Dendritic cell treated with granulocyte-macrophage colony-stimulating factor and Interleukin-4, amounts not matched to agents 40 ng/mL and 50 ng/mL, for 4 days (primary cell): Measurements from ENCODE around the gene SLC37A1.

ENCODE experiments used
- H3K27ac Mint-ChIP-seq: one replicate; pipeline ENCODE4 v1.8.0; 2022; ENCODE audit warnings: mild to moderate bottlenecking, mixed read lengths
- H3K27me3 Mint-ChIP-seq: one replicate; pipeline ENCODE4 v1.8.0; 2022; ENCODE audit warnings: mild to moderate bottlenecking, mixed read lengths
- H3K36me3 Mint-ChIP-seq: one replicate; pipeline ENCODE4 v1.8.0; 2022; ENCODE audit warnings: low read depth, mixed read lengths
- H3K4me1 Mint-ChIP-seq: one replicate; pipeline ENCODE4 v1.8.0; 2022; ENCODE audit warnings: low read depth, mixed read lengths
- H3K4me3 Mint-ChIP-seq: one replicate; pipeline ENCODE4 v1.8.0; 2022; ENCODE audit warnings: mild to moderate bottlenecking, moderate library complexity, mixed read lengths
- H3K9me3 Mint-ChIP-seq: one replicate; pipeline ENCODE4 v1.8.0; 2022; ENCODE audit warnings: mixed read lengths
- intact Hi-C: fragments of 100-400 bp; cut with micrococcal nuclease; formaldehyde crosslinking; loops from one replicate; pipeline ENCODE4 v1.15.0; 2022

The SLC37A1 gene

GRCh38 chr21:42533306-42533962 is 19.8 kb downstream of the SLC37A1 start:
- Mint-ChIP-seq H3K36me3 (peaks cover 55% of the 10 kb centered on the region), H3K4me3 (peak overlapping the region; percentile 25), H3K27me3 (no peaks in the 10 kb centered on the region), H3K9me3 (no peaks in the 10 kb centered on the region), H3K4me1 (peaks cover 29% of the 10 kb centered on the region), H3K27ac (peak overlapping the region; percentile 47)
- intact Hi-C loops, result no loop called here

- H3K36me3 Mint-ChIP-seq, result peaks cover 56% of the 10 kb centered on the region
- H3K4me1 Mint-ChIP-seq, result peaks cover 29% of the 10 kb centered on the region
- peak overlapping the region; percentile 77 for H3K27ac Mint-ChIP-seq
- H3K9me3 Mint-ChIP-seq, result no peaks in the 10 kb centered on the region
- H3K4me3 Mint-ChIP-seq, result peak overlapping the region; percentile 63
- intact Hi-C loops, result no loop called here
- H3K27me3 Mint-ChIP-seq, result no peaks in the 10 kb centered on the region
Observed at GRCh38 chr21:42533963-42534355, 20.3 kb downstream of the SLC37A1 start.

GRCh38 chr21:42534421-42535378 is 21.0 kb downstream of the SLC37A1 start:
- intact Hi-C loops, result no loop called here
- peak overlapping the region; percentile 63 for H3K4me3 Mint-ChIP-seq
- H3K36me3 Mint-ChIP-seq, result peaks cover 57% of the 10 kb centered on the region
- no peaks in the 10 kb centered on the region for H3K27me3 Mint-ChIP-seq
- H3K9me3 Mint-ChIP-seq, result no peaks in the 10 kb centered on the region
- peaks cover 29% of the 10 kb centered on the region for H3K4me1 Mint-ChIP-seq
- H3K27ac Mint-ChIP-seq, result peak overlapping the region; percentile 77

GRCh38 chr21:42535602-42536171 is 22.0 kb downstream of the SLC37A1 start:
- H3K27ac Mint-ChIP-seq, result no peak overlapping the region
- H3K4me3 Mint-ChIP-seq, result no peak overlapping the region
- H3K4me1 Mint-ChIP-seq, result peaks cover 29% of the 10 kb centered on the region
- H3K9me3 Mint-ChIP-seq, result no peaks in the 10 kb centered on the region
- peaks cover 57% of the 10 kb centered on the region for H3K36me3 Mint-ChIP-seq
- intact Hi-C loops, result no loop called here
- H3K27me3 Mint-ChIP-seq, result no peaks in the 10 kb centered on the region

GRCh38 chr21:42536601-42537000 is 22.9 kb downstream of the SLC37A1 start:
- H3K9me3 Mint-ChIP-seq, result no peaks in the 10 kb centered on the region
- H3K27me3 Mint-ChIP-seq, result no peaks in the 10 kb centered on the region
- peaks cover 56% of the 10 kb centered on the region for H3K36me3 Mint-ChIP-seq
- intact Hi-C loops, result no loop called here
- no peak overlapping the region for H3K4me3 Mint-ChIP-seq
- H3K4me1 Mint-ChIP-seq, result peaks cover 29% of the 10 kb centered on the region
- H3K27ac Mint-ChIP-seq, result no peak overlapping the region

- Mint-ChIP-seq H3K27me3 (no peaks in the 10 kb centered on the region), H3K4me1 (peaks cover 28% of the 10 kb centered on the region), H3K9me3 (no peaks in the 10 kb centered on the region), H3K4me3 (no peak overlapping the region), H3K36me3 (peaks cover 58% of the 10 kb centered on the region), H3K27ac (no peak overlapping the region)
- intact Hi-C loops, result no loop called here
Observed at GRCh38 chr21:42537106-42537742, 23.6 kb downstream of the SLC37A1 start.

GRCh38 chr21:42538479-42539275 is 25.0 kb downstream of the SLC37A1 start:
- intact Hi-C loops, result no loop called here
- Mint-ChIP-seq H3K9me3 (no peaks in the 10 kb centered on the region), H3K4me3 (no peak overlapping the region), H3K36me3 (peaks cover 68% of the 10 kb centered on the region), H3K27ac (no peak overlapping the region), H3K27me3 (no peaks in the 10 kb centered on the region), H3K4me1 (peaks cover 15% of the 10 kb centered on the region)

GRCh38 chr21:42539342-42539741 is 25.7 kb downstream of the SLC37A1 start:
- Mint-ChIP-seq H3K9me3 (no peaks in the 10 kb centered on the region), H3K36me3 (peaks cover 74% of the 10 kb centered on the region), H3K27me3 (no peaks in the 10 kb centered on the region), H3K27ac (no peak overlapping the region), H3K4me3 (no peak overlapping the region), H3K4me1 (peaks cover 9% of the 10 kb centered on the region)
- intact Hi-C loops, result no loop called here

GRCh38 chr21:42539931-42540343 is 26.3 kb downstream of the SLC37A1 start:
- H3K27ac Mint-ChIP-seq, result no peak overlapping the region
- intact Hi-C loops, result no loop called here
- H3K4me3 Mint-ChIP-seq, result no peak overlapping the region
- no peaks in the 10 kb centered on the region for H3K27me3 Mint-ChIP-seq
- no peaks in the 10 kb centered on the region for H3K9me3 Mint-ChIP-seq
- peaks cover 3% of the 10 kb centered on the region for H3K4me1 Mint-ChIP-seq
- peaks cover 80% of the 10 kb centered on the region for H3K36me3 Mint-ChIP-seq

- H3K27ac Mint-ChIP-seq, result no peak overlapping the region
- H3K9me3 Mint-ChIP-seq, result no peaks in the 10 kb centered on the region
- intact Hi-C loops, result no loop called here
Observed at GRCh38 chr21:42540396-42540795, 26.7 kb downstream of the SLC37A1 start.

GRCh38 chr21:42541174-42541573 is 27.5 kb downstream of the SLC37A1 start:
- H3K4me1 Mint-ChIP-seq, result no peaks in the 10 kb centered on the region
- H3K27ac Mint-ChIP-seq, result no peak overlapping the region
- no peaks in the 10 kb centered on the region for H3K9me3 Mint-ChIP-seq
- no peak overlapping the region for H3K4me3 Mint-ChIP-seq
- no peaks in the 10 kb centered on the region for H3K27me3 Mint-ChIP-seq
- intact Hi-C loops, result no loop called here
- H3K36me3 Mint-ChIP-seq, result peaks cover 84% of the 10 kb centered on the region

More at GRCh38 chr21:42540396-42540795, 26.7 kb downstream of the SLC37A1 start:
- no peaks in the 10 kb centered on the region for H3K4me1 Mint-ChIP-seq
- no peaks in the 10 kb centered on the region for H3K27me3 Mint-ChIP-seq
- H3K4me3 Mint-ChIP-seq, result no peak overlapping the region
- peaks cover 84% of the 10 kb centered on the region for H3K36me3 Mint-ChIP-seq

- intact Hi-C loops, result no loop called here
- H3K27ac Mint-ChIP-seq, result no peak overlapping the region
- H3K36me3 Mint-ChIP-seq, result peaks cover 84% of the 10 kb centered on the region
- H3K4me3 Mint-ChIP-seq, result no peak overlapping the region
- no peaks in the 10 kb centered on the region for H3K4me1 Mint-ChIP-seq
- H3K9me3 Mint-ChIP-seq, result no peaks in the 10 kb centered on the region
- no peaks in the 10 kb centered on the region for H3K27me3 Mint-ChIP-seq
Observed at GRCh38 chr21:42541618-42542017, 28.0 kb downstream of the SLC37A1 start.

GRCh38 chr21:42542196-42542595 is 28.5 kb downstream of the SLC37A1 start:
- peaks cover 86% of the 10 kb centered on the region for H3K36me3 Mint-ChIP-seq

More at GRCh38 chr21:42542196-42542595, 28.5 kb downstream of the SLC37A1 start:
- H3K4me1 Mint-ChIP-seq, result no peaks in the 10 kb centered on the region
- H3K4me3 Mint-ChIP-seq, result no peak overlapping the region
- intact Hi-C loops, result no loop called here
- no peak overlapping the region for H3K27ac Mint-ChIP-seq
- no peaks in the 10 kb centered on the region for H3K9me3 Mint-ChIP-seq
- H3K27me3 Mint-ChIP-seq, result no peaks in the 10 kb centered on the region
